GM21529 (cell line): ENCODE measurements around the gene LPAR1.

ENCODE experiments used
- ATAC-seq: cut with Tn5 transposase; IDR thresholded peaks from one replicate; pipeline ENCODE4 v1.9.1; 2021; ENCODE audit not compliant: unreplicated experiment

The LPAR1 gene

DNA sequence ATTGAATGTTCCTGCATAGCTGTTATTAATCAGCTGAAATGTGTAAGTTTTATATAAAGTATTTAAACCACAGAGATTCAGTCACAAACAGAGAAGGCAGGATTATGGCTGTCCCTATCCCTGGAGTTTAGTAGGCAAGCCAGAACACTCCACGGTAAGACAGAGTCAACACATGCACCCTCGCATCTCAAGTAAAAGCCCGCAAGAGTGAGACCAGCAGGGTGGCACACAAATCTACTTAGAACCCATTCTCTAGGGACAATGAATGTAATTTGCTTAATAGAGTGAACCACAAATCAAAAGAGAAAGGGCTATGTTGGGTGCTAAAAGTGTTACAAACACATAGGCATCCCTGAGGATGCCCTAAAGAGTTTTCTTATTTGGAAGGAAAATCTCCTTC lies 35.1 kb downstream of the LPAR1 start:
- ATAC-seq = no peak

DNA sequence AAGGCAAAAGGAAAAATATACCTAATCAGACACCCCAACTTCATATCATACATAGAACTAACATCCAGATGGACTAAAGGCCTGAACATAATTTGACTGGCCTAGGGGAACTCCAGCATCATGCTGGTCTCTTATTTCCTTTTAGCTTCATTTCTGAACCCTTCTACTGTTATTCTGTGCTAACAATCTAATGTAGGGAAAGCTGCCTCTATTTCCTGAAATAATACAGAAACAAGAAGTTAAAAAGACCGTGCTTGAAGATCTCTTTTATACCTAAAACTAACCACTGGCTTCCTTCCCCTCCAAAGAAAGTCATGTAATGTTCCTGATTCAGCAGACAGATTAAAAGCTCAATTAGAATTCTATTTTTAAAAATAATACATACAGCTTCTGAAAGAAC lies 36.7 kb downstream of the LPAR1 start:
- no peak for ATAC-seq

DNA sequence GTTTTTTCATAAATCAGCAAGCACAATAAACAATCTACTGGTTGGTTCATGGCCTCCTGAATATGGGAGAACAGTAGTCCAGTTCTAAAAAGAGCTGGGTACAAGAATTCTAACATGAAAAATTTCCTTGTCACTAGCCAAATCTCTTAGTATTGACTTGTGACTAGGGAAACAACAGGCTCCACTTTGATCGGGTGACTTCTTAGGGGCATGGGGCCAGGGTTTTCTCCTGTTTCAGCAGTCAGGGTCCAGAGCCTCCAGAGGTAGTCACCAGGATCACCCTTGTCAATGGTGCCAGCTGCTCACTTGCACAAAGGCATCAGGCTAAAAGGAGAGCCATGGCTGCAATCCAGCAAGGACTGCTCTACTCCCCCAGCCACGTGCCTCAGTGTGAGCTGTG lies 38.1 kb downstream of the LPAR1 start:
- no peak for ATAC-seq

DNA sequence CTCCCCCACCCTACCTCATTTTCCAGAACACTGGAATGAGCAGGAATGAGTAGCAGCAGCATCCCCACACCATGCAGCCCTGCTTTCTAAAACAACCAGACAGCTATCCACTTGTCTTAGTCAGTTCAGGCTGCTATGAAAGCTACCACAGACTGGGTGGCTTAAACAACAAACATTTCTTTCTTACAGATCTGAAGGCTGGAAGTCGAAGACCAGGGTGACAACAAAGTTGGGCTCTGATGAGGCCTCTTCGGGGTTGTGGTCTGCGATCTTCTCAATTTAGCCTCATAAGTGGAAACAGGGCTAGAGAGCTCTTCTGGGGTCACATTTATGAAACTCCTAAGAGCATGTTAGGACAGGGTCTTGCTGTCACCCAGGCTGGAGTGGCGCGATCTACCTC lies 38.9 kb downstream of the LPAR1 start:
- no peak for ATAC-seq

DNA sequence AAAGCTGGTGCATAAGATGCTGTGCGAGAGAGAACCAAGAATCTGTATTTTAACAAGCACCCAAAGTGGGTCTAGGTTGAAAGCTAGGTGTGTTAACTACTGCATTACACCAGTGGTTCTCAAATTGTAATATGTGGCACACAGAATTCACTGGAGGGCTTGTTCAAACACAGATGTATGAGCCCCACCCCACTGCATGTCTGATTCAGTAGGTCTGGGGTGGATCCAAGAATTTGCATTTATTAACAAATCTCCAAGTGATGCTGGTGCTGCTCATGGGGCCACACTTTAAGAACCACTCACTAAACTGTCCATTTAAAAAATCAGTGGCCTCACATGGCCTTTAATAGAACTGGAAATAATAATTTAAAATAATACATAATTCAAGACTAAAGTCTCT lies 40.4 kb downstream of the LPAR1 start:
- ATAC-seq = no peak

DNA sequence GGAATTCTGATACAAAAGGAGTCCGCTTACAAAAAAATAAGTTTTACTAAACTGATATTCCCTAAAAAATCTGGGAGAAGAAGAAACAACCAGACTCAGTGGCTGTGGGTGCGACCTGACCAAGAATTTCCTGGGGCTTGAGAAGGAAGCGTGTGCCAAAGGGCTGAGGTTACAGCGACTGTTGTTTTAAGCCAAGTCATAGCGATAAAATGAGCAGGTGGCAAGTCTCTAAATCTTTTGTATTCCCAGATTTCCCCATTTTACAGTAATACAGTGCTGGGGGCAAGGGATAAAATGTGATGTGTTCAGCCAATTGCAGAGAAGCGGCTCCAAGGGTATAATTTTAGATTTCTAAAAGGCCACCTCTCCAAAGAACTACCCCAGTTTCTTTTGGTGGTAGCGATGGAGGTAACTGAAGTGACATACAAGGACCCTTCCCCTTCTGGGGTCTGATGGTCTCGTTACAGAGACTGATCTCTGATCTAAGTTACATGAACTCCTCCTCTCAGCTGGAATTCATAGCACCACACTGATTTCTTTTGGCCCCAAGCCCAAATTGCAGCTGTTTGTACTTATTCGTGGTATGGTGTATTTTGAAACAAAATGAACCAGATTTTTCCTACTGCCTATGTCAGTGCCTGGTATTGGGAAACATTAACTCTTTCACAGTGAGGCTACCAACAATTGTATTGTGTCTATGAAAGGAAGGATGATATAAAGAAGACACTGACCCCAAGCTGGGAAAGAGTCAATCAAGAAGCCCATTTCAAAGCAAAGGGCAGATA lies 41.6 kb downstream of the LPAR1 start:
- no peak for ATAC-seq

DNA sequence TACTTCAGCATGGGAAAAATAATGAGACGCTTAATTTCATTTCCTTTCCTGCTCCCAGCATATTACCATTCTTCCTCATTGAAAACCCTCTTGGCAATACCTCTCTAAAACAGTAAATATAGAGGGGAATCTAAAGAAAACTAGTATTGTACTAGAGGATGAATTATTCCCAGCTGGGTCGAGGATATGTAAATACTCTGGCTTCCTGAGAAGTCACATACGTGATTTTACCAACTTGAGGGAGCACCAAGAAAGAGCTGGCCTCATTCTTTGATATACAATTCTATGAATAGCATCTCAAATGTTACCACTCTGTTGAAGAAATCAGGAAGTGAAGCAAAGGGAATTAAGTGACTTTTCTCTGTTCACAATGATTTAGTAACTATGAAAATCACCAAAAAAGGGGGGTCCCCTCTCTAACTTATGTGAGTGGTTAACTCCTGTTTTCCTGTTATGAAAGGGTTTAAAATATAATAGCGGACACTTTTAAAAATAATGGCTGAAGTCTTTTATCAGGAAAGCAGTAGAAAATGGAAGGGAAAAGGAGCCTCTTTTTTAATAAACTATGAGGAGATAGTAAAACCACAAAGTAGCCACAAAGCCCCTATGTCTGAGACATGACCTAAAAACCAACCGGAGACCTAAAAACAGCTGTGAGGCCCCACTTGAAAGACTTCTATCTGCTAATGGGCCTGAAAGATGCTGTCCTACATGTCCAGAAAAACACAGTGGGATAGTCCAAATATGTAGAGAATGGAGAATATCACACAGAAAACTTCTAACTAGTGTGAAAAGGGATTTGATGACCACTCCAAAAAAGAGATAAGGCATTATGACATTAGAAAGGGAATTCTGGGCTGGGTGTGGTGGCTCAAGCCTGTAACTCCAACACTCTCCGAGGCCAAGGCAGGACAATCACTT lies 42.6 kb downstream of the LPAR1 start:
- no peak for ATAC-seq

DNA sequence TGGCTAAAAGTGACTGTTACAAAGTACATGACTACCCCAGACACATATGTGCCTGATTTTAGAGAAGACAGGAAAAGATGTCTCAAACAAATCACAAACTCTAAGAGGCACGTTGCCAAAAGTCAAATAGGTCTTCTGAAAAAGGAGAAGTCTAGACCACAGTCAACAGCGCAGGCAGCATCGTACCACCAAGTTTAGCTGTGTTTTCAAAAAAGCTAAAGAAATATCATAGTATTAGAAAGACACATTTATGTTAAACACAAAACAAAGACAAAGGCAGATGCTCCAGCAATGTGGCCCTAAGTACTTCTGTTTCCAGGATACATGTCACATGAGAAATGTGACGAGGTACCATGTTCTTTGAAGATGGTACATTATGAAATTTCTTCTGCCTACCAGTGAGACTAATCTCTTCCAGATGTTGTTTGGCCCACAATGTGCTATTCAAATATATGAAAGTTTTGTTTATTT lies 43.5 kb downstream of the LPAR1 start:
- no peak for ATAC-seq

DNA sequence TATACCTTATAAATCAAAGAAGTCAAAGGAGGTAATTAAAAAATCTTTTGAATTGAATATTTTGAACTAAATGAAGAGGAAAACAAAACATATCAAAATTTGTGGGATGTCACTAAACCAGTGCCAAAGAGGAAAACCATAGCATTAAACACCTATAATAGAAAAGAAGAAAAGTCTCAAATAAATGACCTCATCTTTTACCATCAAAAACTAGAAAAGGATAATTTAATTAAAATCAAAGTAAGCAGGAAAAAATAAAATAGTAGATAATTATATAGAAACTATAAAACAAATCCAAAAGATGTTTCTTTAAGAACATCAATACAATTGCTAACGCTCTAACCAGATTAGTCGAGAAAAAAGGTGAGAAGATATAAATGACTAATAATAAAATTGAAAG lies 47.8 kb downstream of the LPAR1 start:
- no peak for ATAC-seq

DNA sequence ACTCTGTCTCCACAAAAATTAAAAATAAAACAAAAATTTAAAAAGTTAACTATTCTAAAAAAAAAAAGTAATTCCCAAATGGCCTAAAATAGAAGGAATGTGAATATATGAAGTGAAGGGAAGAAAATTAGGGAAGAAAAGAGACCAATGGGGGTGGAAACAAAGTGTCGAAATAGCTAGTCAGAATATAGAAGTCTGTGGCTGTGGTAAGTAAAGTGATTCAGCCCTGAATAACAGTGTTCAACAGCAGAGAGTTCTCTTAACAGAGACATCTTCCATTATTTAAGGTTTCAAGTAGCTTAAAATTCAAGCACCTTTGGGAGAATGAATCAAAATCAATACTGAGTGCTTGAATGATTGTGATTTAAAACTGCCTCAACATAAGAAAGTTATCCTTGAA lies 51.7 kb downstream of the LPAR1 start:
- ATAC-seq = no peak

DNA sequence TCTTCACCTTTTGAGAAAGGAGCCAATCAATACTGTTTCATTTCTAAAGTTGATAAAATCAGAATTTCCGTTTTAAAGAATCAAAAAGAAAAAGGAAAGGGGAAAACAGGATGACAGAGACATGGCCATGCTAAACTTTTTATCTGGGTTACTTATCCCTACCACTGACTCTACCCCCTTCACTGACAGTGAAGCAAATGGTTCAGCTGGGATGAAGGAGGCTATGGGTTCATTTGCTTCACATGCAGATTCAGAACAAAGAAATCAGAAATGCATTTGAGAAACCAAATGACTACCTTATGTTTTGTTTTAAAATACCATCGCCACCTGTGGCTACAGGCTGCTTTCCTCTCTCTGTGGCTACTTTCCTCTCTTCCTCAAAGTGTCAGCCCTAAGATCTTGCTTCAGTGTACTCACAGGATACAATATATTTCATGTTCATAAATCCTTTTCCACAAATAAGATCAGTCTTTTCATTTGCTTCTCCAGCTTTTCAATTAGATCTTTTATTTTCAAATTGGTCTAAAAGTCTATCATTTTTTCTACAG lies 53.3 kb downstream of the LPAR1 start:
- no peak for ATAC-seq

DNA sequence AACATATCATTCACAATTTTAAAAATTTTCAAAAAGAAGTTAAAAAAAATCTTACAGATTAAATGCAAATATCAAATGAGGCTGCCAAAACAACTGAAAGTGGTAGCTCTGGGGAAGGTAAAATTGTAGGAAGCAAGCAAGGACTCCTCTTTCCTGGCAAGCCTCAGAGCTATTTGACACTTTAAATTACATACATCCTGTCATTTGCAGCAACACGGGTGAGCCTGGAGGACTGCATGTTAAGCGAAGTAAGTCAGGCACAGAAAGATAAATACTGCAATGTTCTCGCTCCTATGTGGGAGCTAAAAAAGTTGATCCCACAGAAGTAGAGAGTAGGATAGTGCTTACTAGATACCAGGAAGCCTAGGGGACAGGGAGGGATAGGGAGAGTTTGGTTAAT lies 58.0 kb downstream of the LPAR1 start:
- no peak for ATAC-seq

DNA sequence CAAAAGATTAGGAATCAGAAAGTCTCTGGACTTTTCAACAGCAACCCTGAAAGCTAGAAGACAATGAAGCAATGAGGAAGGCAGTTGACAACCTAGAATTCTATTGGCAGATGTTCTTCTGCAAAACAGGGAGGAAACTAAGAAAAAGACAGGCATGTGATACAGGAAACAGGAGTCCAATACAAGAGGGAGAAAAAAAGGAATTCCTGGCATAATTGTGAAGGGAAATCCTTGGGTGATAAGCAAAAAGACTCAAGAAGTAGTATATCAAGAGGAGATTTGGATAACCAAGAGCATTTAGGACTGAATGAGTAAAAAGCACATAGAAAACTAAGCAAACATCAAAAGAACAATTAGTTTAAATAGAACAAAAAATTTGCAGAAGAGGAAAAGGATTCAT lies 58.6 kb downstream of the LPAR1 start:
- no peak for ATAC-seq

DNA sequence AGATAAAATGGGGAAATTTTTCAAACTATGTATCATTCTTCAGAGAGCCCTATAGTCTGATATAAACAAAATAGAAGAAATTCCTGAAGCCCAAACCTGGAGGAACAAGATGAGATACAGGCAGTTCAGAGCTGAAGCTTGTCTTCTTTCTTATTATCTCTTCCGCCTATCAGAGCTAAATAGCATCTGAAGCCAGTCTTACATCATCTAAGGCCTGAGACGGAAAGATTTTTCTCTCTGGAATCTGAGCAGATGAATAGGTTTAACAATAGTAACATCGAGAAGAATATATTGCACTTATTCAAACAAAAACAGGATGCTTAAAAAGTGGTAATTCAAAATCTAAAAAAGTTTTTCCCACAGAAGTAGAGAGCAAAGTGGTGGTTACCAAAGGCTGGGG lies 59.8 kb downstream of the LPAR1 start:
- ATAC-seq = no peak

DNA sequence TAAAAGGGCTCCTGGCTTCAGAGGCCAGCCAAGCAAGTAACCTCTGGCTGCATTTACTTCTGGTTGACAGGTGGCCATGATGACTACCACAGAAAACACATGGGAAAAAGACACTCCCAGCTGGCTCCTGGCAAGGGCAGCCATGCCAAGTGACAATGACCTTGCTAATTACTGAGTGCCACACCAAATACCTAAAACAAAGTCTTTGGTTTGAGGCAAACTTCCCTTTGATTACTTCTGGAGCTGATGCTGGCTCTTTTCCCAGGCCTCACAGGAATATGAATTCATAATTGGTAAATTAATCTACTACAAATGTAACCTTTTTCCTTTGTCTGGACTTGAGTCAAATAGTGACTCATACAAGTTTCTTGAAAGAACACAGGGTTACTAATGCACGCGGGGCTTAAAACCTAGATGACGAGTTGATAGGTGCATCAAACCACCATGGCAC lies 61.0 kb downstream of the LPAR1 start:
- no peak for ATAC-seq

DNA sequence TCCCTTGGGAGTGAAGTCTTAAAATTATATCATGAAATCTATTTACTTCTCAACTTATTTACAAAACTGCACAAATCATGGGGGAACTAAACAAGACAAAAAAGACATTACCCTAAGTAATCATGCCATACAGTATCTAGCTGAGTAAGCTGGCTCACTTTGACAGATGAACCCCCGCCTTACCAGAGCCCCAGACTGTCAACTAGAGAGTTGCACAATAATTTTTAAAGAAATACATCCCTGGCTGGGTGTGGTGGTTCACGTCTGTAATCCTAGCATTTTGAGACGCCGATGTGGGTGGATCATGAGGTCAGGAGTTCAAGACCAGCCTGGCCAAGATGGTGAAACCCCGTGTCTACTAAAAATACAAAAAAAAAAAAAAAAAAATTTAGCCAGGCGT lies 62.3 kb downstream of the LPAR1 start:
- no peak for ATAC-seq

DNA sequence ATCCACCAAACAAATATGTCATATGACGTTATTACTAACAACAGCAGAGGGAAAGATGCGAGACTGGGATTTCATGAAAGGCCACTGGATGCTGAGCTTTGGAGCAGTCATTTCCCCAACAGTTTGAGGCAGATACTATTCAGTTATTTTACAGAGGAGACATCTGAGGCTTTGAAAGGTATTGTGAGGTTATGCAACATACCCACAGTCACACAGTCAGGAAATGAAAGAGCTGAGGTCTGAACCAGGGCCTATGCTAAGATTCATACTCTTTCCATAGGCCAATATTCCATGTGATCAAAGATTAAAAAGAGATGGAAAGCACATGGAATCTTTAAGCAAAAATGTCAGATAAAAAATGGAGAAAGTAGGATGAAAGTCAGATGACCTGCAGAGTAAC lies 63.0 kb downstream of the LPAR1 start:
- no peak for ATAC-seq

DNA sequence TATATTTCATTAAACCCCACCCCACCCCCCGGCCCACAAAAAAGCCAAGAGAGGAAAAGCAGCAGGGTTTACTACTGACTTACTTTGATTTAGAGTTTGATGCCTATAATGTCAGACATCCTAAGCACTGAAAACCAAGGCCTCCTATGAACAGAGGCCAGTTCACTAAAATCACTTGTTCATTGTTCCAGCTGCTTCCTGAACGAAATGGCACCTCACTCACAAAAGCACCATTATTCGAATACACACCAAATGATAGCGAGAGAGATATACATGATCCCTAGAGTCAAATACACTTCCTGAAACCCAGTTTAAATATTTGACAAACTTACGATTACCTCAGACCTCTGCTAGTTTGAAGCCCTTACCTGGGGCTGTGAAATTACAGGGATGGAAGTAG lies 66.6 kb downstream of the LPAR1 start:
- no peak for ATAC-seq

DNA sequence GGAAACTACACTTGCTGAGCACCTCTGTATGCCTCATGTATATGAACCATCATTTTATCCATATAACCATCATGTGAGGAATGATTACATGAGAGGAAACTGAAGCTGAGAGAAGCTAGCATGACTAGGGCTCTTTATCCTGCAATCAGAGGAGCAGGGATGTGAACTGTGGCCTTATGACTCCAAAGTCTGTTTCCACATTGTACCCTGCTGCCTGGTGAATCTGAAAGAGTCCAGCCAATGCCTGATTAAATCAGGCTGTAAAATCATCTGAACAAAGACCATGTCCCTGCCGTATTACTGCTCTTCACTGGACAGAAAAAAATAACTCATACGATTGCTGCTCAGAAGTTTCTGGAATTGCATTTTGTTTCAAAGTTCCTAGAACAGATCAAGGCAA lies 67.0 kb downstream of the LPAR1 start:
- ATAC-seq = no peak

DNA sequence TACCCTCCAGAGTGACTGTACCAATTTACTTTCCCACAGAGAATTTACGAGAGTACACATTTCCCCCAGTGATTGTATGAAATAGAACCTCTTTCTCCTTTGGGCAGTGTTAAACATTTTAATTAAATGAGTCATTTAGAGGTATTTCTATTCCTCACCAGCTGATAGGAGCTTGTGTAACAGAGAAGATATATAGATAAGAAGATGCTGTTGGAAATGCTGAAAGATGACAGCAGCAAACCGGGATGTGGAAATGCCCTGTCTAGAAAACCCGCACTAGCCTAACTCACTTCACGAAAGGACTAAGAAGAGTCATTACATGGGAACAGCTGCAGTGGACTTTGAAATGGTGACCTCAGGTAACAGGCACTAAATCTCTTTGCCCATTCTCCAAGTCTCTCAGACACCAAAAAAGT lies 68.3 kb downstream of the LPAR1 start:
- ATAC-seq = no peak

DNA sequence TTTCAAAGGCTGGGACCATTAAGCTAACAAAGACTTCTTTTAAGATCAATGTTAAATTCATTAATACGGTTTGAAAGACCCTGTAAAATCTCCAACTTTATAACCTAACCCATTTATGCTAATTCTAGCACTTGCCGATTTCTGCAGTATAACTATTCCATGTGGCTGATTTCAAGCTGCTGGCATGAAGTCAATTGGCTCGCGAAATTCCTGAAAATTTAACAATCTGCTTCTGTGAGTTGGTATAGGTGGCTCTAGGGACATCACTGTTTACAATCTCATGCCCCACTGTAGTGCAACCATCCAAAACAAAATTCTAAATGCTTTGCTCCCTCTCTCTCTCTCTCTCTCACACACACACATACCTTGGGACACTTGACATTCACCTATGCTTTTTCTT lies 70.2 kb downstream of the LPAR1 start:
- no peak for ATAC-seq

DNA sequence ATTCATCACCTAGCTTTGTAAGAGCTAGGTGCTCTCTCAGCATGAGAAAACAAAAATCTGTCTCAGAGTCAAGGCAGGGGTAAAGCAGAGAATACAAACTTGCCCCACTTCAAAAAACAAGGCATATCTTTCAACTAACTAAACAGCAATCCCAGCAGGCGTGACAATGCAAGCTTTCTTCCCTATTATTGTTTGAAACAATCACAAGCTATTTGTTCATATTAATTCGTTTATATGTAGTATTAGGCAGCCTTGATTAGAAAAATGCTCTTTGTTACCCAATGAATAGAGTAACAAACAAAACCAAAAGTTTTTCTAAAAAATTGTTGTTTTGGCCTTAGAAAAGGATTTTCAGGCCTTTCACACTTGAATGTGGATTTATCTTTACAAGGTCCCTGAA lies 71.1 kb downstream of the LPAR1 start:
- ATAC-seq = no peak
